Measurements from ENCODE around the gene DHX30. TPM values are rescaled to one million over a fixed set of nuclear protein-coding genes. Genes with fewer than 3 reads are reported as not detected.

DHX30 gene
- total and polyA plus RNA-seq, 2 experiments from 2014 or later: 47.8 to 51.3 TPM

- peaks cover 14% of the 10 kb centered on the region for H3K4me1 ChIP-seq (ENCODE audit: insufficient read depth)
- no peaks in the 10 kb centered on the region for H3K9me2 ChIP-seq (replicated peaks; ENCODE audit: insufficient read depth)
- TF ChIP-seq CTCF (IDR thresholded peaks at IDR 0.05; ENCODE audit: poor library complexity): no peak
- no peak for TF ChIP-seq EZH2phosphoT487 (IDR thresholded peaks at IDR 0.05; ENCODE audit: low read depth, severe bottlenecking, unreplicated experiment)
- TF ChIP-seq EZH2 (IDR thresholded peaks at IDR 0.05; ENCODE audit: borderline replicate concordance): no peak
- H3K4me3 ChIP-seq: peak overlapping the region; percentile 87
- peaks cover 38% of the 10 kb centered on the region for H3K79me2 ChIP-seq
- H2AFZ ChIP-seq: peak overlapping the region; percentile 70
- no peak for DNase-seq (ENCODE audit: low spot score)
- no peaks in the 10 kb centered on the region for H4K20me1 ChIP-seq (ENCODE audit: insufficient read depth, poor library complexity, severe bottlenecking)
- H3K27ac ChIP-seq: peak overlapping the region; percentile 98
- peak overlapping the region; percentile 95 for H3K4me2 ChIP-seq
- WGBS (ENCODE audit: low lambda C conversion rate, missing lambda C conversion rate): 0% methylated on average over 9 of the region's 20 CpGs
- H3K36me3 ChIP-seq (replicated peaks; ENCODE audit: insufficient read depth, low read depth): no peaks in the 10 kb centered on the region
- H3K9me3 ChIP-seq (ENCODE audit: low read depth): no peaks in the 10 kb centered on the region
- no peaks in the 10 kb centered on the region for H3K27me3 ChIP-seq
These were observed 615 bp downstream of the DHX30 start for GRCh38 chr3:47803480-47804025.

- Histone ChIP-seq H4K20me1 (ENCODE audit: insufficient read depth, poor library complexity, severe bottlenecking) (no peaks in the 10 kb centered on the region), H3K4me2 (peak overlapping the region; percentile 95), H3K9me3 (ENCODE audit: low read depth) (no peaks in the 10 kb centered on the region), H3K9me2 (replicated peaks; ENCODE audit: insufficient read depth) (no peaks in the 10 kb centered on the region), H3K36me3 (replicated peaks; ENCODE audit: insufficient read depth, low read depth) (no peaks in the 10 kb centered on the region), H3K4me3 (no peak overlapping the region), H2AFZ (no peak overlapping the region), H3K27ac (peak overlapping the region; percentile 98), H3K4me1 (ENCODE audit: insufficient read depth) (peaks cover 14% of the 10 kb centered on the region), H3K27me3 (no peaks in the 10 kb centered on the region), H3K79me2 (peaks cover 38% of the 10 kb centered on the region)
- WGBS (ENCODE audit: low lambda C conversion rate, missing lambda C conversion rate): 82% methylated on average over 1 of the region's 1 CpG
- no peak for DNase-seq (ENCODE audit: low spot score)
- no peak for TF ChIP-seq CTCF (IDR thresholded peaks at IDR 0.05; ENCODE audit: poor library complexity)
- no peak for TF ChIP-seq EZH2 (IDR thresholded peaks at IDR 0.05; ENCODE audit: borderline replicate concordance)
These were observed 1.6 kb downstream of the DHX30 start for GRCh38 chr3:47804577-47804976.

DNA sequence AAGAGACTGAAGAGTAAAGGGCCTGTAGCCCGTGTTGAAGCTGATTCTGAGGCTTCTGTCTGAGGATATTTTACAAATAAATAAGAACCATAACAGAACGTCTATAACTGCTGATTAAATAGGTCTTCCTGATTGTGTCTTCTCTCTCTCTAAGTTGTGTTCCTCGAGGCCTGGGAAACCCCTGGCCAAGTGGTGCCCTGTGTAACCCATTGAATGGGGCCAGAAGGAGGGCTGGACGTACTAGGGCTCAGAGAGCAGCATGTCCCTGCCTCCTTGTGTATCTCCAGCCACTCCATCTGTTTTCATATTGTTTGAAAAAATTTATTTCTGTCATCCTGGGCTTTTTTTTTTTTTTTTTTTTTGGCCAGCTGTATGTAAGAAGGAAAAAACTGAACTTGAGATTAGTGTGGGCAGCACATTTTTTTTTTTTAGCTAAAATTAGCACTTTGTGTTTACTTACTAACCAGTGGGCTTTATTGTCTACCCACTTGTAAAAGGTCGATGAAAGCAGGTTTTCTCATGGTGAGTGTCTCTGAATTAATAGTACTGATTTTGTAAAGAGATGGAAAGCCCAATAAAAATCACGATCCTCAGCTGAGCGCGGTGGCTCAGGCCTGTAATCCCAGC lies 10.7 kb downstream of the DHX30 start:
- H3K27ac ChIP-seq: no peak overlapping the region
- no peaks in the 10 kb centered on the region for H3K79me2 ChIP-seq
- no peak overlapping the region for H3K4me2 ChIP-seq
- 90% methylated on average over 8 of the region's 8 CpGs for WGBS (ENCODE audit: low lambda C conversion rate, missing lambda C conversion rate)
- H3K36me3 ChIP-seq (replicated peaks; ENCODE audit: insufficient read depth, low read depth): no peaks in the 10 kb centered on the region
- H3K27me3 ChIP-seq: no peaks in the 10 kb centered on the region
- H3K9me3 ChIP-seq (ENCODE audit: low read depth): no peaks in the 10 kb centered on the region
- H2AFZ ChIP-seq: no peak overlapping the region
- H4K20me1 ChIP-seq (ENCODE audit: insufficient read depth, poor library complexity, severe bottlenecking): no peaks in the 10 kb centered on the region
- DNase-seq (ENCODE audit: low spot score): no peak
- TF ChIP-seq CTCF (IDR thresholded peaks at IDR 0.05; ENCODE audit: poor library complexity): no peak
- no peak for TF ChIP-seq EZH2phosphoT487 (IDR thresholded peaks at IDR 0.05; ENCODE audit: low read depth, severe bottlenecking, unreplicated experiment)
- TF ChIP-seq EZH2 (IDR thresholded peaks at IDR 0.05; ENCODE audit: borderline replicate concordance): no peak
- H3K9me2 ChIP-seq (replicated peaks; ENCODE audit: insufficient read depth): no peaks in the 10 kb centered on the region
- no peak overlapping the region for H3K4me3 ChIP-seq
- H3K4me1 ChIP-seq (ENCODE audit: insufficient read depth): no peaks in the 10 kb centered on the region
